H1 (cell line): Measurements from ENCODE around the gene LANCL2. TPM values are rescaled to one million over a fixed set of nuclear protein-coding genes. Genes with fewer than 3 reads are reported as not detected.

Experiments
- CTCF ChIA-PET: fragments of 300-600 bp; sonication (Branson Sonifier 250); formaldehyde crosslinking; loops from one replicate; lab custom pipeline; 2021; ENCODE audit not compliant: partially characterized antibody; lab: Charles Lee
- POLR2A ChIA-PET: fragments of 300-600 bp; sonication (Branson Sonifier 250); formaldehyde crosslinking; loops from one replicate; lab custom pipeline; 2021; ENCODE audit warnings: inconsistent platforms; ENCODE audit not compliant: partially characterized antibody; lab: Charles Lee
- DNase-seq, 2 experiments: peaks; one replicate each; pipeline versions ENCODE4 v3.0.0 to v3.0.0-alpha.2; 2010 to 2022; ENCODE audit warnings: low spot score in 2 of 2, low read depth in 1 of 2, mixed read lengths in 1 of 2
- FAIRE-seq: peaks from 2 replicates; lab custom pipeline; 2011; peaks lifted over from hg19 to GRCh38; lab: Jason Lieb, UNC
- H2AFZ ChIP-seq: 2 replicates; pipeline ENCODE4 v1.8.1; 2012; ENCODE audit warnings: low read length, inconsistent platforms
- H2AK5ac ChIP-seq: 2 replicates; pipeline ENCODE4 v1.6.1; 2013; ENCODE audit warnings: low read depth, low read length
- H2BK120ac ChIP-seq: replicated peaks from 2 replicates; pipeline ENCODE3; 2013; ENCODE audit warnings: low read depth, low read length, inconsistent platforms
- H2BK12ac ChIP-seq: 2 replicates; pipeline ENCODE4 v1.6.1; 2013; ENCODE audit warnings: low read depth, low read length
- H2BK15ac ChIP-seq: 2 replicates; pipeline ENCODE4 v1.6.1; 2013; ENCODE audit warnings: low read length
- H2BK20ac ChIP-seq: 2 replicates; pipeline ENCODE4 v1.6.1; 2013; ENCODE audit warnings: low read length
- H2BK5ac ChIP-seq: 2 replicates; pipeline ENCODE4 v1.6.1; 2013; ENCODE audit warnings: low read depth, low read length
- H3K14ac ChIP-seq: 2 replicates; pipeline ENCODE4 v1.6.1; 2013; ENCODE audit warnings: inconsistent platforms; ENCODE audit not compliant: insufficient read length
- H3K18ac ChIP-seq: 2 replicates; pipeline ENCODE4 v1.6.1; 2013; ENCODE audit warnings: low read length; ENCODE audit errors: extremely low read depth
- H3K23ac ChIP-seq: 2 replicates; pipeline ENCODE4 v1.6.1; 2013; ENCODE audit warnings: inconsistent platforms; ENCODE audit not compliant: insufficient read length
- H3K23me2 ChIP-seq: 2 replicates; pipeline ENCODE4 v1.6.1; 2013; ENCODE audit warnings: low read depth, low read length
- H3K27ac ChIP-seq: 2 replicates; pipeline ENCODE4 v1.6.1; 2011; ENCODE audit warnings: low read depth, low read length, inconsistent platforms
- H3K27me3 ChIP-seq, 4 experiments: replicated peaks in 1 of 4; 1 replicate in 1 of 4; 2 replicates in 3 of 4; pipeline versions ENCODE4 v1.6.1 to v1.8.1; 2011 to 2013; ENCODE audit warnings: low read length in 3 of 4, mild to moderate bottlenecking in 3 of 4, inconsistent platforms in 2 of 4, mixed read lengths in 2 of 4, moderate library complexity in 1 of 4; ENCODE audit not compliant: control insufficient read depth in 3 of 4, insufficient read depth in 3 of 4; ENCODE audit errors: extremely low read depth in 1 of 4
- H3K36me3 ChIP-seq, 4 experiments: 2 replicates each; pipeline versions ENCODE4 v1.6.1 to v1.8.1; 2011 to 2013; ENCODE audit warnings: mild to moderate bottlenecking in 4 of 4, low read length in 3 of 4, moderate library complexity in 2 of 4, control low read depth in 1 of 4, inconsistent platforms in 1 of 4; ENCODE audit not compliant: insufficient read depth in 4 of 4, control insufficient read depth in 2 of 4
- H3K4ac ChIP-seq: replicated peaks from 2 replicates; pipeline ENCODE3; 2013; ENCODE audit warnings: low read length, low read depth, mixed read lengths, inconsistent platforms; ENCODE audit not compliant: insufficient read length
- H3K4me1 ChIP-seq, 4 experiments: replicated peaks in 1 of 4; 1 replicate in 1 of 4; 2 replicates in 3 of 4; pipeline versions ENCODE4 v1.6.1 to v1.8.1; 2011 to 2013; ENCODE audit warnings: low read length in 3 of 4, inconsistent platforms in 2 of 4, mixed read lengths in 1 of 4; ENCODE audit not compliant: insufficient read depth in 4 of 4, control insufficient read depth in 3 of 4
- H3K4me2 ChIP-seq, 2 experiments: 2 replicates each; pipeline versions ENCODE4 v1.6.1 to v1.8.1; 2011 to 2013; ENCODE audit warnings: low read depth in 2 of 2, low read length in 2 of 2, control low read depth in 1 of 2, inconsistent platforms in 1 of 2, mild to moderate bottlenecking in 1 of 2; ENCODE audit not compliant: insufficient read depth in 1 of 2
- H3K4me3 ChIP-seq, 4 experiments: fragments of 200-600, 300-600 bp in 1 of 4; sonication (generic), shearing (Covaris generic), sonication (Bioruptor Twin) in 1 of 4; 2 replicates each; pipeline versions ENCODE4 v1.5.1 to v1.8.1; 2011 to 2016; ENCODE audit warnings: low read length in 4 of 4, low read depth in 3 of 4, control low read depth in 2 of 4, inconsistent platforms in 2 of 4, mild to moderate bottlenecking in 2 of 4, mixed read lengths in 1 of 4, moderate library complexity in 1 of 4; ENCODE audit not compliant: insufficient read depth in 2 of 4; ENCODE audit errors: extremely low read depth in 1 of 4
- H3K56ac ChIP-seq: replicated peaks from 2 replicates; pipeline ENCODE3; 2013; ENCODE audit warnings: low read depth, mild to moderate bottlenecking, mixed read lengths, low read length, inconsistent platforms; ENCODE audit not compliant: insufficient read length
- H3K79me1 ChIP-seq: 2 replicates; pipeline ENCODE4 v1.6.1; 2013; ENCODE audit warnings: low read depth, low read length, control low read depth
- H3K79me2 ChIP-seq, 2 experiments: 2 replicates each; pipeline versions ENCODE4 v1.6.1 to v1.8.1; 2012 to 2013; ENCODE audit warnings: low read length in 2 of 2, mild to moderate bottlenecking in 2 of 2, inconsistent platforms in 1 of 2; ENCODE audit not compliant: insufficient read depth in 2 of 2, control insufficient read depth in 1 of 2
- H3K9ac ChIP-seq, 4 experiments: replicated peaks in 1 of 4; 1 replicate in 1 of 4; 2 replicates in 3 of 4; pipeline versions ENCODE4 v1.6.1 to v1.8.1; 2011 to 2013; ENCODE audit warnings: low read depth in 3 of 4, low read length in 3 of 4, control low read depth in 2 of 4, mild to moderate bottlenecking in 2 of 4, moderate library complexity in 2 of 4, inconsistent platforms in 1 of 4; ENCODE audit errors: extremely low read depth in 1 of 4
- H3K9me3 ChIP-seq, 2 experiments: 2 replicates each; pipeline versions ENCODE4 v1.6.1 to v1.8.1; 2012 to 2013; ENCODE audit warnings: mild to moderate bottlenecking in 2 of 2, moderate library complexity in 2 of 2, control low read depth in 1 of 2, inconsistent platforms in 1 of 2, low read depth in 1 of 2, low read length in 1 of 2, mixed read lengths in 1 of 2; ENCODE audit not compliant: insufficient read depth in 2 of 2
- H4K20me1 ChIP-seq, 2 experiments: replicated peaks in 1 of 2; 2 replicates each; pipeline versions ENCODE3 to v1.8.1; 2011 to 2013; ENCODE audit warnings: inconsistent platforms in 2 of 2, low read length in 2 of 2, mild to moderate bottlenecking in 1 of 2; ENCODE audit not compliant: insufficient read depth in 2 of 2, control insufficient read depth in 1 of 2
- H4K5ac ChIP-seq: 2 replicates; pipeline ENCODE4 v1.6.1; 2013; ENCODE audit warnings: low read length, low read depth, mixed read lengths, inconsistent platforms; ENCODE audit not compliant: insufficient read length
- H4K8ac ChIP-seq: 2 replicates; pipeline ENCODE4 v1.8.0; 2013; ENCODE audit warnings: mild to moderate bottlenecking, moderate library complexity, low read length, inconsistent platforms; ENCODE audit not compliant: insufficient read depth; ENCODE audit errors: extremely low read depth
- H4K91ac ChIP-seq: replicated peaks from 2 replicates; pipeline ENCODE3; 2013; ENCODE audit warnings: low read length, mixed read lengths, inconsistent platforms; ENCODE audit not compliant: insufficient read length
- KDM5A ChIP-seq: fragments of 200-600 bp; IDR thresholded peaks from 2 replicates; pipeline ENCODE4 v1.7.1; 2012; ENCODE audit warnings: mild to moderate bottlenecking, low read length, inconsistent platforms, mixed read lengths
- RNF2 ChIP-seq: fragments of 200-900, 300-1000 bp; sonication (generic); IDR thresholded peaks from 2 replicates; pipeline ENCODE4 v1.7.1; 2016; ENCODE audit warnings: borderline replicate concordance, low read depth, mild to moderate bottlenecking, antibody characterized with exemption, low read length; ENCODE audit not compliant: poor library complexity, severe bottlenecking; ENCODE audit errors: missing control alignments
- WGBS, 2 experiments: shearing (Covaris generic) in 1 of 2; methylation state at CpG; one replicate each; pipeline versions ENCODE4 v1.1.6 to v1.1.7; 2013 to 2015; ENCODE audit warnings: low lambda C conversion rate in 2 of 2, mixed read lengths in 2 of 2, inconsistent platforms in 1 of 2, low coverage in 1 of 2, missing lambda C conversion rate in 1 of 2; ENCODE audit not compliant: insufficient replicate concordance in 2 of 2, insufficient coverage in 1 of 2, insufficient read length in 1 of 2; ENCODE audit errors: extremely low coverage in 1 of 2, missing lambda C conversion rate in 1 of 2; 5-methylcytosine and 5-hydroxymethylcytosine counted together
- polyA plus RNA-seq, 7 experiments: library from polyadenylated mRNA; depleted of rRNA in 3 of 7; stranded (reverse) in 5 of 7; unstranded in 2 of 7; fragments of >200 nt in 5 of 7; fragments of 200-250 nt in 2 of 7; gene quantifications; 1 replicate in 5 of 7; 2 replicates in 1 of 7; 4 replicates in 1 of 7; pipeline versions ENCODE4 v1.2.1 to v1.2.3, GENCODE V29; 2011 to 2013; ENCODE audit warnings: missing spikeins in 2 of 7, mixed read lengths in 2 of 7
- total RNA-seq: library from RNA; stranded (reverse); fragmentation: NEBNext Ultra II Directional; extraction: Animal tissue kit (Norgen Biotek cat#: 25700); gene quantifications from 2 replicates; pipeline ENCODE4 v1.2.1, GENCODE V29; 2021

The LANCL2 gene
- total and polyA plus RNA-seq, 2 of the 8 experiments (the other 6 are each of a cell fraction or from before 2014, with no cell fraction given) = 9.2 to 9.5 TPM

DNA sequence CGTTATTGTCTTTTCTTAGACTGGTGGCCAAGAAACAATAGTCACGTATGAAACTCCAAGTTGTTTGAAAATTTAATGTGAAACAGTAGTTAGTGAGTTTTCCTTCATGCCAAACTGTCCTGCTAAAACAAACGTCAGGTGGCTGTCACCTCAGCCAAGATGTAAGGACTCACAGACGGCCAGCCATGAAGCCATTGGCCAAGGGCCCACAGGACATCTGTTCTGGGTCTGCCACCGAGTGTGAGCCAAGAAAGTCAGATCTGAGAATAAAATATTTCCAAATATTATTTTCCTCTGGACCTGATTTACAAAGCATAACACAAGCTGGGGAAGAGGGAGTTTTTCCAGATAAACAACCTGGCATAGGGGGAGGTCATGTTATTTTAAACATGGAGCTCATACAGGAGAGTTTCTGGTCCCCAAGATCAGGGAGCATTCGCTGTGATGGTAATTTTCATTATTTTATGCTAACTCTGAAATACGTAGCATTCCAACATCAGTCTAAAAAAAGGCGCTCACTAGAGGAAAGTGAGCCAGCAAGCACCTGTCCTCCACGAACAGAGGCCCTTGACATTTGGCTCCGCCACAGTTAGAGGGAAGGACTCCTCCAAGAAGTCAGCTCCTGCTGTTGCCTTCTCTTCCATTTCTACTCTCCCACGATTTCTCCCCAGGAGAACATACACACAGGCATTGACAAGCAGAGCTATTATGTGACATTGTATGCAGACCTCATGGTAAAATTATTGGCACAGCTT is 38.9 kb upstream of the LANCL2 start:
- Histone ChIP-seq H3K14ac (no peak overlapping the region), H3K27me3 (no peaks in the 10 kb centered on the region), H3K4me1 (no peaks in the 10 kb centered on the region), H3K23me2 (no peaks in the 10 kb centered on the region), H2BK120ac (no peak overlapping the region), H4K20me1 (no peaks in the 10 kb centered on the region), H2BK15ac (no peak overlapping the region), H3K23ac (no peak overlapping the region), H4K5ac (no peak overlapping the region), H2BK5ac (no peak overlapping the region), H2AK5ac (no peak overlapping the region), H3K9ac (no peak overlapping the region), H3K18ac (no peak overlapping the region), H4K91ac (no peak overlapping the region), H3K4me2 (no peak overlapping the region), H3K4me3 (no peak overlapping the region), H3K36me3 (no peaks in the 10 kb centered on the region), H2BK12ac (no peak overlapping the region), H3K79me2 (no peaks in the 10 kb centered on the region), H3K79me1 (no peaks in the 10 kb centered on the region), H2BK20ac (no peak overlapping the region), H3K4ac (no peak overlapping the region), H3K27ac (no peak overlapping the region), H2AFZ (no peak overlapping the region), H3K9me3 (no peaks in the 10 kb centered on the region), H3K56ac (no peak overlapping the region), H4K8ac (no peak overlapping the region)
- CTCF ChIA-PET = interaction anchor here (0.6 to 1.9 kb wide), 4 partner anchors 18 to 208 kb away, joined by 3 to 5 read pairs (median 4); no protein-coding TSS in a partner anchor
- FAIRE-seq (no peak), DNase-seq (no peak)
- TF ChIP-seq RNF2 = no peak
- no peak for TF ChIP-seq KDM5A
- WGBS, 2 experiments = 84% methylated on average over 11 of the region's 11 CpGs; no CpG with 5 or more reads in 1 of the 2 experiments
- POLR2A ChIA-PET = interaction anchor here (1.1 kb wide), 1 partner anchor 39 kb away, joined by 3 read pairs; the partner anchor contains the start of gene LANCL2
